Erythroblast (primary cell): ENCODE data around the gene CCKAR.

Experiments
- GATA1 ChIP-seq: IDR thresholded peaks from 2 replicates; pipeline ENCODE4 v1.6.1; 2011; ENCODE audit warnings: low read depth, mild to moderate bottlenecking, control low read depth, low read length, moderate library complexity
- POLR2A ChIP-seq: IDR thresholded peaks from 2 replicates; pipeline ENCODE4 v1.6.1; 2011; ENCODE audit warnings: mild to moderate bottlenecking, low read length

DNA sequence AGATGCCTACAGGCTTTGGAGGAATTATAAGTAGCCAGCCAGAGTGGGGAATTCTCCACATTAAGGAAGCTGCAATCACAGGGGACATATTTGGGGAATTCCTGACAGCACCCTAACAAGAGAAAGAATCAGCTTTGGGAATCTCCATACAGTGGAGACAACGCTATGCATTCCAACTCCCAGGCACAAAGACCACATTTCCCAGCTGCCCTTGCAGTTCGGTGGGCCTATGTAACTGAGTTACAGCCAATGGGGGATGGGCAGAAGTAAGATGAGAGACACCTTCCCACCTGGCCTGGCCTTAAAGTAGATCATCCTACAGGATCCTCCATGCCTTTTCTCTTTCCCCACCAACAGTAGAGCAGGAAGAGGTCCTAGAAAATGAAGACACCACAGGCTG, 43.4 kb upstream of the CCKAR start:
- TF ChIP-seq POLR2A = no peak
- no peak for TF ChIP-seq GATA1
